GM06990 (cell line): ENCODE measurements around the gene PHACTR3.

ENCODE experiments used
- DNase-seq: peaks from one replicate; pipeline ENCODE4 v3.0.0-alpha.2; 2011; ENCODE audit not compliant: insufficient read length; ENCODE audit errors: extremely low read depth
- H3K27me3 ChIP-seq: replicated peaks from 2 replicates; pipeline ENCODE4 v1.6.0; 2011; ENCODE audit warnings: low read length; ENCODE audit not compliant: control insufficient read depth, insufficient read depth
- H3K36me3 ChIP-seq: 2 replicates; pipeline ENCODE4 v1.5.1; 2011; ENCODE audit warnings: low read length; ENCODE audit not compliant: control insufficient read depth, insufficient read depth
- H3K4me3 ChIP-seq: replicated peaks from 2 replicates; pipeline ENCODE4 v1.5.1; 2011; ENCODE audit warnings: low read depth, mild to moderate bottlenecking, control low read depth, low read length
- TF ChIP-seq, protein P1 (sequence below): IDR thresholded peaks from 2 replicates; pipeline ENCODE4 v1.5.1; 2011; ENCODE audit warnings: low read length, control low read depth, mild to moderate bottlenecking, inconsistent platforms; ENCODE audit not compliant: insufficient read depth, poor library complexity, severe bottlenecking

Gene PHACTR3

DNA sequence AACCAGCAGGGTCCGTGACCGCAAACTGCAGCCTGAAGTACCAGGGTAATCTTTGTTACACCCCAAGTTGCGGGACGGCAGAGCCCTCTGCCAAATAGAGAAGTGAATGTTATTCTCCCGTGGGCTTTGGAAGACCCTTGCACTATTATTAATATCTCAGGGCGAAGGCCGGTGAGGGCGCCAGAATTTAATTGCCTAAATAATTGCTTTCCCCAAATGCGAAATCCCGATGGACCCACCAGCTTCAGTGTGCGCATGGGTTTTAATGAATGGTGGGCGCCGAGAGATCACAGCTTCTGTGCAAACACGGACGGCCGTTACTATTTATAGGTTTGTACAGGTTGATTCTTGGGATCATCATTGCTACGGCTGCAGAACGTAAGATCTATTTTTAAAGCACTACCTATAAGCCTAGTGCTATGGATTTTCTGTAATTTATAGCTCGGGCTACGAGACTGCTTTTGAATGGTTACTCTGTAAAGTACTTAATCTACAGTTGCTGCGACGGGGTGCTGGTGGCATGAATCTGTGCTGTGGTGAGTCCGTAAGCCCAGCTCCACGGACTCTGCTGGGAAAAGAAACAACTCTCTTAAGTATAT is 15.2 kb upstream of the PHACTR3 start:
- H3K4me3 ChIP-seq: no peak overlapping the region
- TF ChIP-seq, protein P1, sequence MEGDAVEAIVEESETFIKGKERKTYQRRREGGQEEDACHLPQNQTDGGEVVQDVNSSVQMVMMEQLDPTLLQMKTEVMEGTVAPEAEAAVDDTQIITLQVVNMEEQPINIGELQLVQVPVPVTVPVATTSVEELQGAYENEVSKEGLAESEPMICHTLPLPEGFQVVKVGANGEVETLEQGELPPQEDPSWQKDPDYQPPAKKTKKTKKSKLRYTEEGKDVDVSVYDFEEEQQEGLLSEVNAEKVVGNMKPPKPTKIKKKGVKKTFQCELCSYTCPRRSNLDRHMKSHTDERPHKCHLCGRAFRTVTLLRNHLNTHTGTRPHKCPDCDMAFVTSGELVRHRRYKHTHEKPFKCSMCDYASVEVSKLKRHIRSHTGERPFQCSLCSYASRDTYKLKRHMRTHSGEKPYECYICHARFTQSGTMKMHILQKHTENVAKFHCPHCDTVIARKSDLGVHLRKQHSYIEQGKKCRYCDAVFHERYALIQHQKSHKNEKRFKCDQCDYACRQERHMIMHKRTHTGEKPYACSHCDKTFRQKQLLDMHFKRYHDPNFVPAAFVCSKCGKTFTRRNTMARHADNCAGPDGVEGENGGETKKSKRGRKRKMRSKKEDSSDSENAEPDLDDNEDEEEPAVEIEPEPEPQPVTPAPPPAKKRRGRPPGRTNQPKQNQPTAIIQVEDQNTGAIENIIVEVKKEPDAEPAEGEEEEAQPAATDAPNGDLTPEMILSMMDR: no peak
- no peaks in the 10 kb centered on the region; the same call in 1 of the 2 replicates for H3K27me3 ChIP-seq
- DNase-seq: no peak
- H3K36me3 ChIP-seq: no peaks in the 10 kb centered on the region

GRCh38 chr20:59591061-59591460 is 13.3 kb upstream of the PHACTR3 start:
- Histone ChIP-seq H3K27me3 (no peaks in the 10 kb centered on the region; the same call in 1 of the 2 replicates), H3K36me3 (no peaks in the 10 kb centered on the region), H3K4me3 (no peak overlapping the region)
- no peak for DNase-seq
- TF ChIP-seq, protein P1: no peak

- H3K4me3 ChIP-seq: no peak overlapping the region
- TF ChIP-seq, protein P1: no peak
- H3K27me3 ChIP-seq: no peaks in the 10 kb centered on the region
- no peak for DNase-seq
- H3K36me3 ChIP-seq: no peaks in the 10 kb centered on the region
Measured at GRCh38 chr20:59596690-59597089, 7.7 kb upstream of the PHACTR3 start.

DNA sequence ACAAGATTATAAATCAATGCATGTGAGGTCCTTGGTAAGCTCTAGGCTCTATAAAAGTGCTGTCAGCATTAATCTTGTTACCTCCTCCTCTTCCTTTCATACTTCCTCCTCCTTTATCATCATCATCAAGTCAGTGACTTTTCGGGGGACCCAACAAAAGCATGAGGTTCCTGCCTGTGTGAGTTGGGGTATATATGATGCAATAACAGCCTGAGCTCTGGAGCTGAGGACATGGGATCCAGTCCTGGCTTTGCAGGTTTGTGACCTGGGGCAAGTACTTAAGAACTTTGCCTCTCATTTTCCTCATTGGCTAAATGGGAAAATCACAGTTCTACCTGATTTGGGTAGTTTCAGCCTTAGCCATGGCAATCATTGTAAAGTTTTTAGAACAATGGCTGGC is 7.1 kb upstream of the PHACTR3 start:
- no peak for DNase-seq
- no peaks in the 10 kb centered on the region for H3K36me3 ChIP-seq
- no peak overlapping the region for H3K4me3 ChIP-seq
- H3K27me3 ChIP-seq: no peaks in the 10 kb centered on the region; the same call in 1 of the 2 replicates
- TF ChIP-seq, protein P1: no peak

GRCh38 chr20:59598625-59599310 is 5.6 kb upstream of the PHACTR3 start:
- no peaks in the 10 kb centered on the region; the same call in 1 of the 2 replicates for H3K27me3 ChIP-seq

More at GRCh38 chr20:59598625-59599310, 5.6 kb upstream of the PHACTR3 start:
- TF ChIP-seq, protein P1: peak; percentile 93
- H3K36me3 ChIP-seq: no peaks in the 10 kb centered on the region
- no peak overlapping the region for H3K4me3 ChIP-seq
- DNase-seq: no peak
